Fibroblast of peridontal ligament (primary cell): ENCODE data around the gene TST.

Source experiments
- DNase-seq: peaks from one replicate; pipeline ENCODE4 v3.0.0-alpha.2; 2010; ENCODE audit errors: extremely low read depth

TST gene

DNA sequence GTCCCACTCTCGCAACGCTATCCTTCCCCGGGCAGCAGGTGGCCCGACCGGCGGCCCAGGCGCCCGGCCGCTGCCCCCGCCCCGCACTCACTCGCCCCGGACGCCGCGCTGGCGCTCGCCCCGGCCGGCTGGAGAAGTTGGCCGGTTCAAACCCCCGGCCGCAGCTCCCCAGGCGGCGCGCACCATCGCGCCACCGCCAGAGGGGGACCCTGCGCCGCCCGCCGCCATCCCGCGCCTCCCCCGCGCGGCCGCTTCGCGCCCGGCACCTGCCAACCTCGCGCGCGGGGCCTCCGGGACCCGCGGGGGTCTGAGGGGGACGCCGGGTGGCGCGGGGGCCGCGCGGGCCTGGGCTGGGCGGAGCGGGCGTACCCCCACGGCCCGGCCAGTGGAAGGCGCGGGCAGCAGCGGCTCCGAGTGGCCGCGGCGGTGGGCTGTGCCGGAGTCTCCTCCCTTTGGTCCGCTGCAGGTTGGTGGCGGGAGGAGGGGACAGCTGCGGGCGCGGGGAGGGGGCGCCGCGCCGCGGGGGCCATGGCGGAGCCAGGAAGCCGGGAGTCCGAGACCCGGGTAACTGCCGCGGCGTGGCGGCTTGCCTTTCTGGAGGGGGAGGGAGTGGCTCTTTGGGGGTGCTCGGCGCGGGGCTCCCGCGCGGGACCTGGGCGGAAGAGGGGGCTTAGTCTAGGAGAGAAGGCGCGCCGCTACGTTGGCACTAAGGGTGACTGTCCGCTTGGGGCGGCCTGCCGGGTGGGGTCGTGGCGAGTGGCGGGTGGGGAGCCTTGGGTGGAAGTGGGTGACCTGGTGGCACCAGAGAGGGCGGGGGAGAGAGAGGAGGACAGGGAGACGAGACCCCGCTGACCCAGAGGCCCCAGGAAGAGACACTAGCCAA, at the start of gene TST, which contains the start of gene MPST:
Gene TST (minus strand): TSS at position 139 of the 883 bp plus-strand sequence. CDS start 715 bp downstream, outside the sequence.
Gene MPST (plus strand): TSS at position 434 of the 883 bp plus-strand sequence. CDS start 95 bp downstream, at position 529.
- peak; percentile 46 for DNase-seq

- no peak for DNase-seq
Measured at GRCh38 chr22:37068859-37069258, 49.6 kb upstream of the TST start.

DNA sequence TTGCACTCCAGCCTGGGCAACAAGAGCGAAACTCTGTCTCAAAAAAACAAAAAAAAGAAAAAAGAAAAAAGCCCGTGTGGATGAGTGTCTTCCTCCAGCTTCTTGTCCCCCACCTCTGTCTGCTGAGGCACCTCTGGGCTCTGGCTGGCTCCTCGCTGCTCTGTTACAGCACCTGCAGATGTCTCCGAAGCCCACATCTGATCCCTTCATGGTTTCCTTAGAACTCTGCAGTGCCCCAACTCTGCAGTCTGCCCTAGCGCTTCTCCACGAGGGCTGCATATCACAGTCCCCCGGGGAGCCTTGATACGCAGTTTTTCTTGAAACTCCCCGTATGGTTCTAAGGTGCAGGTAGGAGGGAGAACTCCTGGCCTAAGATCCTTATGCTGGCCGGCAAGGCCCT, 48.2 kb upstream of the TST start:
- DNase-seq, result no peak

GRCh38 chr22:37065961-37066360, 46.7 kb upstream of the TST start:
- no peak for DNase-seq

DNA sequence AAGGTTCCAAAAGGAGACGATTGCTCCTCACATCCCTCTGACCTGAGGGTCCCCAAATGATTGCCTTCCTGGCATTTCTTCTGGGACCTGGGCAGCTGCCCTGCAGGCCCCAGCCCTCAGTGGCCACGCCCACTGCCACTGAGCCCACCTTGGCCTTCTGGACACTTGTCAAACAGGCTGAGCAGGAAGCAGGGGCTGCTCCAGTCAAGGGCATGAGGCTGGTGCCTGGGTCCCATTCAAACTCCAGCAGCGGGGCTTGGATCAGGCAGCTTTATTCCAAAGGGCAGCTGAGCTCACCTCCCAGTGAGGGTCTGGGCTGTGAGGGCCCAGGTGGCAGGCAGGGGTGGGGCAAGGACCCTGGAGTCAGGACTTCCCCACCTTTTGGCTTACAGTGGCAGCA, 45.9 kb upstream of the TST start:
- DNase-seq, result no peak

DNA sequence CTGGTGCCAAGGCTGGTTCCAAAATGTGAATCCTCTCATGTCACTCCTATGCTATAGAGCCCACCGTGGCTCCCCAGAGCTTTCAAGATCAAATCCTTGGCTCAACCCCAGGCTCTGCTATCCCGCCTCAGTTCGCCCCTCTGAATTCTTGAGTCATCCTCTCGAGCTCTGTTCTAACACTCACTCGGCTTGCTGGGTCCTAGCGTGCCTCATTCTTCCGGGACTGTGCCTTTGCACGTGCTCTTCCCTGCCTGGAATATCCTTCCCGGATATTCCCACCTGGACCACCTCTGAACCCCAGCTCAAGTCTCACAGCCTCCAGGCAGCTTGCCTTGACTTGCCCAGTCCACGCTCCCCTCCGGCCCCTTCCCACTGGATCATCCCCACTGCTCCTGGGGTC, 45.3 kb upstream of the TST start:
- DNase-seq, result no peak

- no peak for DNase-seq
Measured at GRCh38 chr22:37063431-37064420, 44.5 kb upstream of the TST start.

- DNase-seq, result no peak
Measured at GRCh38 chr22:37062702-37063381, 43.6 kb upstream of the TST start.

GRCh38 chr22:37062376-37062675, 43.1 kb upstream of the TST start:
- DNase-seq, result no peak

GRCh38 chr22:37061611-37062375, 42.5 kb upstream of the TST start:
- DNase-seq, result no peak

DNA sequence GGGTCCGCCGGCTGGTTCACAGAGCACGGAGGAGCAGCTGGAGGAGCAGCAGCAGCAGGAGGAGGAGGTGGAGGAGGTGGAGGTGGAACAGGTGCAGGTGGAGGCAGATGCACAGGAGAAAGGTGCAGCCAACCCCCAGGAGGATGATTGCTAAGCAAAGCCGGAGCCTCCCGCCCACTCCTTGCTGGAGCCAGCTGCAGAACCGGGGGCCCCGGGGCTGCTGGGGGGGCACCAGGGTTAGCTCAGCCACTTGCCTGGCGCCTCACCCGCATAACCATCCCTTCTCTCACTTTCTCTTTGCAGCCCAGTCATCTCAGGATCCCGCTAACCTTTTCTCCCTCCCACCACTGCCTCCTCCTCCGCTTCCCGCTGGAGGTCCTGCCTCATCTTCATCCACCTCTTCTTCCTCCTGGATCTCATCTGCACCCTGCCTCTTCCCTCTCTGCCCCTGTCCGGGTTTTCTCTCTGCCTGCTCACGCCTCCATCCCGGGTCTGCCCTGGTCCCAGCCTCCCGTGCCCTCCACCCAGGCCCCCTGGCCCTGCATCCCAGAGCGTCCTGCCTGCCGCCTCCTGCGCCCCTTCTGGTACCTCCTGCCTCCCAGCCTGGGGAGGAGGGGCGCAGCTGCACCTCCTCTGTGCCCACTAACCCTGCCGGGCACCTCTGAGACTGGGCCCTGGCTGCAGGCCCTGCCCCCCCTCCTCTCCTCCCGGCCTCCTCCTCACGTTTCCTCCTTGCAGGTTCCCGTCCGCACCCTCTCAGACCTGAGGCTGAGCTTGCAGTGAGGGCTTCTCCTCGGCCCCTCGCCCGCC, 41.8 kb upstream of the TST start:
- no peak for DNase-seq

- no peak for DNase-seq
Measured at GRCh38 chr22:37059876-37060449, 40.7 kb upstream of the TST start.

DNA sequence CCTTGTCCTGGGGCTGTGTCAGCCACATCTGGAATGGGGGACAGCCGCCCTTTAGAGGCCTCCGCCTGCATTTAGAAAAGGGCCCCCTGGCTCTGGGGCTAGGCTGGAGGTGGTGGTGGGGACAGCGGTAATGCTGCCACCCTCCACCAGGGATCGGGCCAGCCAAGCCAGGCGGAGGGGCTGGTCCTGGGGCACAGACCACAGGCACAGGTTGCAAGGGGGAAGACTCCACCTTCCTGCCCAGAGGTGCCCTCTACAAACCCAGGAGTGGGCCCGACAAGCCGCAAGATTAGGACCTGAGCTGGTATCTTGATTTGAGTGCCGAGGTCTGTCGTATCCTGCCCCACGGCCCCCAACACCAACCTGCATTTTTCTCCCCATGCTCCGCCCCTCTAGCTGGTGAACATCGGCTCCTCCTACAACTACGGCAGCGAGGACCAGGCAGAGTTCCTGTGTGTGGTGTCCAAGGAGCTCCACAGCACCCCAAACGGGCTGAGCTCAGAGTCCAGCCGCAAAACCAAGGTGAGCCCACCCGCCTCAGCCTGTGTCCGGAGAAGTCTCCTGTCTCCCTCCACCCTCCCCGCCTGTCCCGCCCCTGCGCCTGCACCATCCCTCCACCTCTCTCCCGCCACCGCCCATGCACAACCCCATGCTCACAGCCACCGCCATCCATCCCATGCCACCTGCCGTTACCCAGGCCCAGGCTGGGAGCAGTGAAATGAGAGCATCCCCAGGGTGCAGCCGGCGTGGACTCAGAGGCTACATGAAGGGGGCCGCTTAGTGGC, 39.9 kb upstream of the TST start:
- no peak for DNase-seq

DNA sequence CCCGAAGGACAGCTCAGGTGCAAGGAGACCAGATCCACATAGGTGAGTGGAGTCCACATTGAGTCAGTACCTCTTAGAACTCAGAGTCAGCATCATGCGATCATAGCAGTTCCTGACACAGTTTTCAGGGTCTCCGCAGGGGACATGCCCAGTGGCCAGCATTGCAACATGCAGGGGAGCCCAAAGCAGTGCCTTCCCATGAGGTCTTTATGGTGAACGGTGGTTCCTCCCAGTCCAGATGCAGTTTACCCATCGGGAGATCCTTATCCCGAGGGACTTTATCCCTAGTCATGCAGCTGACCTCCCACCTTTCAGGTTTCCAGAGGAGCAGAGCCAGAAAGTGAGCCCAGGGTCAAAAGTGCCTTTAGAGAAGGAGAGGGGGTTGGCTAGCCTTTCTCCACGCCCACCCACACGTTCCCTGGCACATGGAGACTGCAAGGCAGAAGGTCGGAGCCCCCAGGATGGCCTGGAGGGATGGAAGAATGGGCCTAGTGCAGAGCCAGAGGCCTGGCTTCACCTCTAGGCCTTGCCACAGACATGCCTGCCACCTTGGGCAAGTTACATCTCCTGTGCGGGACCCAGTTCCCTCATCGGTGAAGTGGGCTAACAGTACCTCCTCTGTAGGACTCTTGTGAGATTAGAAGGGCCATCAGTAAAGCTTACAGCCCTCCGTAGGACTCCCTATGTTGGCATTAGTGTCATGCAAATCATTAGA, 38.7 kb upstream of the TST start:
- no peak for DNase-seq

DNA sequence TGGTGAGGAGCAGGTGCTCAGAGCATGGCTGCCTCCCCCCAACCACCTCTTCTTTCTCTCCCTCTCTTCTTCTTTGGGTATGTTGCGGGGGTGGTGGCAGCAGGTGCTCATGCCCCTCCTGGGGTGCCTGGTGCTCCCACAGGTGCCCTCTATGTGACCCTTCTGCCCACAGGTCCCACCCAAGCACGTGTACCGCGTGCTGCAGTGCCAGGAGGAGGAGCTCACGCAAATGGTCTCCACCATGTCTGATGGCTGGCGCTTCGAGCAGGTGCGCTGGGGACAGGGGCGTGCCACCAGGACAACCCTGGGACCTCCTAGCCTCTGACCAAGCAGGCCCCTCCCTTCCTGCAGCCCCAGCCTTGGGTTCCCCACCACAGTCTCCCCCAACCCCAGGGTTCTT, 38.0 kb upstream of the TST start:
- no peak for DNase-seq

- DNase-seq, result no peak
Measured at GRCh38 chr22:37056246-37056645, 37.0 kb upstream of the TST start.

DNA sequence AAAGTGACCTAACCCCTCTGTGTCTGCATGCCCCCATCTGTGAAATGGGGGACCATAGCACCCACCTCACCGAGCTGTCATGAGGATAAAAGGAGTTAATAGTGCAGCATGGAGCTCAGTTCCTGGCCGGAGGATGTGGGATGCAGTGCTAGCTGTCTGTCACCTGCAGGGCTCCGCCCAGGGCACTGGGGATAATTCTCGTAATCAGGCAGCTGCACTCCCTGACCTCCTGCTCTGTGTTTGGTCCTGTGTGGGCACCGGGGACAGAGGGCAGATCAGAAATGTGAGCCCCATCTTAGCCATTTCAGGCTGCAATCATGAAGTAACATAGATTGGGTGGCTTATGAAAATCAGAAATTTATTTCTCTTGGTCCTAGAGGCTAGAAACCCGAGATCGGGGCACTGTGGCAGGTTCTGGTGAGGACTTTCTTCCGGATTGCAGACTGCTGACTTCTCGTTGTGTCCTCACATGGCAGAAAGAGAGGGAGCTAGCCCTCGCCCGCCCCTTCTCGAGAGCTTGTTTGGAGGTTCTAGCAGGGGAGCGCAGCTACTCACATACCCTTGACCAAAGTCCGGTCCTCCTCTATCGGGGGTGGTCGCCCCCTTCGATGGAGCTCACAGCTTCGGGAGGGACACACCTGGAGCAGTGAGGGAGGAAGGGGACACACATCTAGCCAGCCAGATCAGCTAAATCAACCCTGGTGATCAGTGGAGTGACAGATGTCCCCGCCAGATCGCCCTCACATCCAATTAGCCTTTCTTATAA, 35.5 kb upstream of the TST start:
- no peak for DNase-seq

DNA sequence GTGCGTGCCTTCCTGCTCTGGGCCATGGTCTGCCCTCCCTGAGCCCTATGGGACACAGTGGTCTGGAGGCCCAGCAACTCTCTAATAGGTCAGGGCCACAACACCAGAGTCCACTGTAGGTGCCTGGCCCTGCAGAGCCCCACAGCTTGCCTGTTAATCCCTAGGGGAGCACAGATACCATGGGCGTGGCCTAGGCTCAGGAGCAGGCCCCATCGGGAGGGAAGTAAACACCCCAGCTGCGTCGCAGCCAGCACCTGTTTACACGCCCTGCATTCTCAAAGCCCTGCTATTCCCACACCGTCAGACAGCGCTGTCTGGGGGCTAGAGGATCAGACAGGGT, 34.8 kb upstream of the TST start:
- DNase-seq, result no peak
